ENCODE measurements around the gene DDX55.

DDX55 gene

GRCh38 chr12:123614110-123614509, 12.2 kb downstream of the DDX55 start:
- DNase-seq (ENCODE audit: low read depth in 2 of 2, low spot score in 1 of 2) = no peak

- DNase-seq (ENCODE audit: low read depth in 2 of 2, low spot score in 1 of 2) = no peak
Measured at GRCh38 chr12:123614531-123614930, 12.6 kb downstream of the DDX55 start.

- DNase-seq (ENCODE audit: low read depth in 2 of 2, low spot score in 1 of 2) = no peak
Measured at GRCh38 chr12:123617144-123617543, 15.2 kb downstream of the DDX55 start.

- no peak for DNase-seq (ENCODE audit: low read depth in 2 of 2, low spot score in 1 of 2)
Measured at GRCh38 chr12:123617580-123617979, 15.7 kb downstream of the DDX55 start.

- no peak for DNase-seq (ENCODE audit: low read depth in 2 of 2, low spot score in 1 of 2)
Measured at GRCh38 chr12:123621101-123621500, 19.2 kb downstream of the DDX55 start.

GRCh38 chr12:123621619-123622530, 20.0 kb downstream of the DDX55 start:
- no peak for DNase-seq (ENCODE audit: low read depth in 2 of 2, low spot score in 1 of 2)

GRCh38 chr12:123633379-123634141, 31.7 kb downstream of the DDX55 start, which contains the start of the genes EIF2B1 and GTF2H3:
Gene EIF2B1, minus strand, starts transcription at chr12:123633686. Its CDS starts 129 bp downstream, at chr12:123633557.
Gene GTF2H3, plus strand, starts transcription at chr12:123633829. Its CDS starts 31 bp downstream, at chr12:123633860.
- peak; percentile 91 to 96 for DNase-seq (ENCODE audit: low read depth in 2 of 2, low spot score in 1 of 2)

GRCh38 chr12:123634142-123634561, 32.3 kb downstream of the DDX55 start:
- DNase-seq (ENCODE audit: low read depth in 2 of 2, low spot score in 1 of 2) = no peak

- no peak for DNase-seq (ENCODE audit: low read depth in 2 of 2, low spot score in 1 of 2)
Measured at GRCh38 chr12:123643911-123644310, 42.0 kb downstream of the DDX55 start.

GRCh38 chr12:123645380-123645779, 43.5 kb downstream of the DDX55 start:
- DNase-seq (ENCODE audit: low read depth in 2 of 2, low spot score in 1 of 2) = no peak

- no peak for DNase-seq (ENCODE audit: low read depth in 2 of 2, low spot score in 1 of 2)
Measured at GRCh38 chr12:123645878-123646277, 44.0 kb downstream of the DDX55 start.

- no peak for DNase-seq (ENCODE audit: low read depth in 2 of 2, low spot score in 1 of 2)
Measured at GRCh38 chr12:123648401-123648800, 46.5 kb downstream of the DDX55 start.

GRCh38 chr12:123654129-123654701, 52.3 kb downstream of the DDX55 start:
- no peak for DNase-seq (ENCODE audit: low read depth in 2 of 2, low spot score in 1 of 2)

GRCh38 chr12:123655420-123655819, 53.5 kb downstream of the DDX55 start:
- DNase-seq (ENCODE audit: low read depth in 2 of 2, low spot score in 1 of 2) = no peak

GRCh38 chr12:123656392-123656791, 54.5 kb downstream of the DDX55 start:
- no peak for DNase-seq (ENCODE audit: low read depth in 2 of 2, low spot score in 1 of 2)

GRCh38 chr12:123657211-123657610, 55.3 kb downstream of the DDX55 start:
- no peak for DNase-seq (ENCODE audit: low read depth in 2 of 2, low spot score in 1 of 2)

- DNase-seq (ENCODE audit: low read depth in 2 of 2, low spot score in 1 of 2) = no peak
Measured at GRCh38 chr12:123659996-123660727, 58.3 kb downstream of the DDX55 start.

- DNase-seq (ENCODE audit: low read depth in 2 of 2, low spot score in 1 of 2) = no peak
Measured at GRCh38 chr12:123667771-123668170, 65.9 kb downstream of the DDX55 start.
